Nephron (organoid): ENCODE measurements around the gene F12.

Source experiments
- H3K27ac Mint-ChIP-seq, 3 experiments: 2 replicates each; pipeline ENCODE4 v1.8.0; 2020; ENCODE audit warnings: mixed read lengths in 3 of 3, mild to moderate bottlenecking in 2 of 3, moderate library complexity in 1 of 3
- H3K27me3 Mint-ChIP-seq: 2 replicates; pipeline ENCODE4 v1.8.0; 2021; ENCODE audit warnings: low read depth, mild to moderate bottlenecking, moderate library complexity, mixed read lengths
- H3K36me3 Mint-ChIP-seq: 2 replicates; pipeline ENCODE4 v1.8.0; 2020; ENCODE audit warnings: low read depth, mixed read lengths
- H3K4me1 Mint-ChIP-seq: 2 replicates; pipeline ENCODE4 v1.8.0; 2020; ENCODE audit warnings: mixed read lengths
- H3K4me3 Mint-ChIP-seq, 3 experiments: 2 replicates each; pipeline ENCODE4 v1.8.0; 2020; ENCODE audit warnings: mild to moderate bottlenecking in 3 of 3, mixed read lengths in 3 of 3, moderate library complexity in 2 of 3
- H3K9me3 Mint-ChIP-seq: 2 replicates; pipeline ENCODE4 v1.8.0; 2020; ENCODE audit warnings: mixed read lengths
- CTCF ChIP-seq, 3 experiments: fragments of 200-600 bp; sonication (generic); IDR thresholded peaks; one replicate each; pipeline ENCODE4 v1.5.0; 2021; ENCODE audit warnings: antibody characterized with exemption in 3 of 3; ENCODE audit not compliant: unreplicated experiment in 3 of 3

The F12 gene

GRCh38 chr5:177385720-177386119, 23.6 kb downstream of the F12 start:
- H3K4me1 Mint-ChIP-seq: peaks cover 24% of the 10 kb centered on the region
- H3K9me3 Mint-ChIP-seq: peaks cover 2% of the 10 kb centered on the region
- TF ChIP-seq CTCF (IDR thresholded peaks at IDR 0.05; ENCODE audit: unreplicated experiment in 3 of 3): no peak
- no peaks in the 10 kb centered on the region for H3K36me3 Mint-ChIP-seq
- no peak overlapping the region for H3K27ac Mint-ChIP-seq
- H3K4me3 Mint-ChIP-seq: no peak overlapping the region
- H3K27me3 Mint-ChIP-seq: peaks cover 26% of the 10 kb centered on the region

GRCh38 chr5:177384134-177384533, 25.2 kb downstream of the F12 start, which contains the start of gene SLC34A1:
TSS of gene SLC34A1 (plus strand) at chr5:177384434. CDS start at chr5:177385742, 1,308 bp downstream.
- TF ChIP-seq CTCF (IDR thresholded peaks at IDR 0.05; ENCODE audit: unreplicated experiment in 3 of 3): no peak
- Mint-ChIP-seq H3K9me3 (peaks cover 2% of the 10 kb centered on the region), H3K27ac (peak within 1 kb of the TSS in 1 of 3 experiments; percentile 34), H3K36me3 (no peaks in the 10 kb centered on the region), H3K27me3 (peaks cover 24% of the 10 kb centered on the region), H3K4me3 (peak within 1 kb of the TSS in 1 of 3 experiments; percentile 54), H3K4me1 (peaks cover 14% of the 10 kb centered on the region)

- peak overlapping the region in 1 of 3 experiments; percentile 34 for H3K27ac Mint-ChIP-seq
- H3K9me3 Mint-ChIP-seq: peaks cover 2% of the 10 kb centered on the region
- no peak for TF ChIP-seq CTCF (IDR thresholded peaks at IDR 0.05; ENCODE audit: unreplicated experiment in 3 of 3)
- no peak overlapping the region for H3K4me3 Mint-ChIP-seq
- H3K36me3 Mint-ChIP-seq: no peaks in the 10 kb centered on the region
- H3K27me3 Mint-ChIP-seq: peaks cover 28% of the 10 kb centered on the region
- H3K4me1 Mint-ChIP-seq: peaks cover 17% of the 10 kb centered on the region
These were observed 26.2 kb downstream of the F12 start for GRCh38 chr5:177383181-177383580.

GRCh38 chr5:177382423-177383029, 26.8 kb downstream of the F12 start:
- peak in 2 of 3 experiments; percentile 13 to 23 for TF ChIP-seq CTCF (IDR thresholded peaks at IDR 0.05; ENCODE audit: unreplicated experiment in 3 of 3)
- peaks cover 30% of the 10 kb centered on the region for H3K27me3 Mint-ChIP-seq
- peak overlapping the region; percentile 33 to 85 (median 64) for H3K27ac Mint-ChIP-seq
- H3K4me3 Mint-ChIP-seq: peak overlapping the region in 1 of 3 experiments; percentile 6
- H3K4me1 Mint-ChIP-seq: peaks cover 17% of the 10 kb centered on the region
- H3K36me3 Mint-ChIP-seq: no peaks in the 10 kb centered on the region
- peaks cover 2% of the 10 kb centered on the region for H3K9me3 Mint-ChIP-seq

GRCh38 chr5:177380805-177381126, 28.6 kb downstream of the F12 start:
- no peak overlapping the region for H3K4me3 Mint-ChIP-seq
- peaks cover 2% of the 10 kb centered on the region for H3K9me3 Mint-ChIP-seq
- H3K4me1 Mint-ChIP-seq: peaks cover 17% of the 10 kb centered on the region
- H3K27me3 Mint-ChIP-seq: peaks cover 30% of the 10 kb centered on the region
- no peak for TF ChIP-seq CTCF (IDR thresholded peaks at IDR 0.05; ENCODE audit: unreplicated experiment in 3 of 3)
- no peaks in the 10 kb centered on the region for H3K36me3 Mint-ChIP-seq
- peak overlapping the region; percentile 5 to 52 (median 15) for H3K27ac Mint-ChIP-seq
